ENCODE data around the gene SLC6A16. TPM values are rescaled to one million over a fixed set of nuclear protein-coding genes. Genes with fewer than 3 reads are reported as not detected.
"Not testable (repeated sequence)": the region's sequence is repeated elsewhere in the genome, so short reads cannot be mapped to it uniquely, and the experiment has no call there.

Gene SLC6A16
- total RNA-seq: 1 to 10 TPM; 3.0 to 4.6 TPM
- polyA plus RNA-seq: 10 to 100 TPM in 1 of 2 donors, 1 to 10 TPM in 1; 2.4 to 12.9 TPM
- long read RNA-seq, donor 1, partial matches to known transcripts: 1 of 4 reads
- long read RNA-seq, donor 1, other reads (novel, unspliced or antisense): 3 of 4 reads
- long read RNA-seq, donor 2, partial matches to known transcripts: 2 of 5 reads
- long read RNA-seq, donor 2, other reads (novel, unspliced or antisense): 3 of 5 reads

DNA sequence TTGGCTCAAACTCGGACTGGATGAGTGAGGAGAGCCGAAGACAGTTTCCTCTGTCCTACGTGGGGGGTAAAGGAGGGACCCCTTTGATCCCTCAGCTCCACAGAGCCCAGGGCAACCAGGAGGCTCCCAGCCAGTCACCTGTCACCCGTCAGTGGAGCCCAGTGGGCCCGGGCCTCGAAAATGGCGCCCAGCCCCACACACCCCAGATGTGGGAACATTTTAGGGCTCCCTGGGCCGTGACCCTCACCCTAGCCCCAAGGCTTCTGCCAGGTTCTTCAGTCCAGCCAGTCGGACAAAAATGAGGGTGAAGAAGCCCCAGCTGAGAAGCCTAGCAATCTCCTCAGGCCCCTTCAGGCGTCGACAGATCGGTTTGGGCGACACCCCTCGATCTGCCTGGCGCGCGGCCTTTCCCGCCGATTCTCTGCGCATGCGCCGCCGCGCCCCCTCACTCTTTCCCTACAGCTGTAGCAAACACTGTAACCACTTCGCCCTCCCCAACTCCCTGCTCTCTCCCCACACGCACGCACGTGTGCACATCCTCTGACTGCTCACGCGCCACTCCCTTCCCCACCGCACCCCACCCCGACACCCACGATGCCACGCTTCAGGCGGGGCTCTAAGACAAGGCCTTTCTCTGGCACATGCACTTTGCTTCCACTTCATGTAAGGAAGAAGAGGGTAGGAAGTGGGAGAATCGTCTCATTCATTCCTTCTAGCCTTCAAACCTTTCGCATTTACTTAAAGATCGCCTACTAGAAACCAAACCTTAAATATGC is at the start of gene SLC6A16:
Gene SLC6A16, minus strand, starts transcription at position 391 of the 776 bp plus-strand sequence. CDS start 13,844 bp downstream, outside the sequence.
- ATAC-seq (ENCODE audit: low FRiP score): no peak
- intact Hi-C loops (cut with DNase I): no loop called here
- 93 to 94% methylated on average over 38 of the region's 38 CpGs for whole genome bisulfite sequencing, 2 donors

GRCh38 chr19:49373174-49373573 is 48.2 kb upstream of the SLC6A16 start:
- ATAC-seq (ENCODE audit: low FRiP score); intact Hi-C loops (cut with DNase I): not testable (repeated sequence)

More for the DNA sequence above, at the start of gene SLC6A16:
- H3K27ac ChIP-seq (ENCODE audit: low read depth in 1 of 2, low read length in 2 of 2): no peak within 1 kb of the TSS
- no peaks in the 10 kb centered on the region for H3K4me1 ChIP-seq (ENCODE audit: control insufficient read depth in 1 of 2, insufficient read depth in 2 of 2, low read length in 2 of 2)
- H3K36me3 ChIP-seq (ENCODE audit: control insufficient read depth in 1 of 2, insufficient read depth in 2 of 2, low read length in 1 of 2): no peaks in the 10 kb centered on the region
- no peak for DNase-seq
- no peaks in the 10 kb centered on the region for H3K9me3 ChIP-seq (ENCODE audit: control insufficient read depth, low read length)
- H3K27me3 ChIP-seq (ENCODE audit: control insufficient read depth in 1 of 2, insufficient read depth in 2 of 2, low read length in 1 of 2): no peaks in the 10 kb centered on the region
- H3K4me3 ChIP-seq (ENCODE audit: low read length in 2 of 2): no peak within 1 kb of the TSS

GRCh38 chr19:49371184-49371583 is 46.2 kb upstream of the SLC6A16 start:
- no peaks in the 10 kb centered on the region for H3K4me1 ChIP-seq (ENCODE audit: control insufficient read depth in 1 of 2, insufficient read depth in 2 of 2, low read length in 2 of 2)
- no peaks in the 10 kb centered on the region for H3K27me3 ChIP-seq (ENCODE audit: control insufficient read depth in 1 of 2, insufficient read depth in 2 of 2, low read length in 1 of 2)
- WGBS, 2 donors: 73 to 74% methylated on average over 3 of the region's 3 CpGs
- H3K4me3 ChIP-seq (ENCODE audit: low read length in 2 of 2): no peak overlapping the region
- DNase-seq (no peak), ATAC-seq (ENCODE audit: low FRiP score) (no peak)
- no peak overlapping the region for H3K27ac ChIP-seq (ENCODE audit: low read depth in 1 of 2, low read length in 2 of 2)
- H3K9me3 ChIP-seq (ENCODE audit: control insufficient read depth, low read length): peaks cover 14% of the 10 kb centered on the region
- no peaks in the 10 kb centered on the region for H3K36me3 ChIP-seq (ENCODE audit: control insufficient read depth in 1 of 2, insufficient read depth in 2 of 2, low read length in 1 of 2)
- intact Hi-C loops (cut with DNase I): no loop called here

More at GRCh38 chr19:49373174-49373573, 48.2 kb upstream of the SLC6A16 start:
- peaks cover 14% of the 10 kb centered on the region for H3K9me3 ChIP-seq (ENCODE audit: control insufficient read depth, low read length)
- H3K27ac ChIP-seq (ENCODE audit: low read depth in 1 of 2, low read length in 2 of 2); H3K27me3 ChIP-seq (ENCODE audit: control insufficient read depth in 1 of 2, insufficient read depth in 2 of 2, low read length in 1 of 2); DNase-seq; H3K4me3 ChIP-seq (ENCODE audit: low read length in 2 of 2); H3K4me1 ChIP-seq (ENCODE audit: control insufficient read depth in 1 of 2, insufficient read depth in 2 of 2, low read length in 2 of 2); H3K36me3 ChIP-seq (ENCODE audit: control insufficient read depth in 1 of 2, insufficient read depth in 2 of 2, low read length in 1 of 2): not testable (repeated sequence)
- WGBS, 2 donors: 81 to 82% methylated on average over 3 of the region's 3 CpGs

DNA sequence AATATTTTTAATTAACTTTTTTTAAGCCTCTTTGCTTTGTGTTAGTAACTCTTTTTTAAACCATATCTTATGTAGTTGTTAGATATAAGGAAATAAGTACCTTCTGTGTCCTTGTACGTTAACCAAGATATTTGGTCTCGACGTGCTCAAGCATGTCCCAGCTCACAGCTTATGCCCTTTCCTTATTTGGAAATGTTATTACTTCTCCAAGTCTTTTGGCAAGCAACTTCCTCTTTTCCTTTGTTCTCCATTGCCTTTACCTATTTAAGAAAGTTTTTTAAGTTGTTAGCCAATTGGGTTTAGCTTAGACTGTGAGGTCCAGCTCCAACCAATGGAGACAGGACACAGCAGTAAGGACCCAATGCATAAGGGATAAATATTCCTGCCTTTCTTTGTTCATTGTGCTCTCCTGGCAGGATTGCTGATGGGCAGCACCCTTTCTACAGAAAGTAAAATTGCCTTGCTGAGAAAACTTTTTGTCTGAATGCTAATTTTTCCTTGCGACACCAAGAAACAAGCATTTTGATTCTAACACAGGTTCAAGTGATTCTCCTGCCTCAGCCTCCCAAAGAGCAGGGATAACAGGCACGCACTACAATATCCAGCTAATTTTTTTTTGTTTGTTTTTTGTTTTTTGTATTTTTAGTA is 43.8 kb upstream of the SLC6A16 start:
- Histone ChIP-seq H3K27ac (ENCODE audit: low read depth in 1 of 2, low read length in 2 of 2) (no peak overlapping the region), H3K36me3 (ENCODE audit: control insufficient read depth in 1 of 2, insufficient read depth in 2 of 2, low read length in 1 of 2) (no peaks in the 10 kb centered on the region), H3K4me1 (ENCODE audit: control insufficient read depth in 1 of 2, insufficient read depth in 2 of 2, low read length in 2 of 2) (no peaks in the 10 kb centered on the region), H3K9me3 (ENCODE audit: control insufficient read depth, low read length) (peaks cover 14% of the 10 kb centered on the region), H3K27me3 (ENCODE audit: control insufficient read depth in 1 of 2, insufficient read depth in 2 of 2, low read length in 1 of 2) (no peaks in the 10 kb centered on the region), H3K4me3 (ENCODE audit: low read length in 2 of 2) (no peak overlapping the region)
- ATAC-seq (ENCODE audit: low FRiP score) (no peak), DNase-seq (no peak)
- WGBS, 2 donors: 77 to 92% methylated on average over 5 of the region's 5 CpGs
- intact Hi-C loops (cut with DNase I): no loop called here

DNA sequence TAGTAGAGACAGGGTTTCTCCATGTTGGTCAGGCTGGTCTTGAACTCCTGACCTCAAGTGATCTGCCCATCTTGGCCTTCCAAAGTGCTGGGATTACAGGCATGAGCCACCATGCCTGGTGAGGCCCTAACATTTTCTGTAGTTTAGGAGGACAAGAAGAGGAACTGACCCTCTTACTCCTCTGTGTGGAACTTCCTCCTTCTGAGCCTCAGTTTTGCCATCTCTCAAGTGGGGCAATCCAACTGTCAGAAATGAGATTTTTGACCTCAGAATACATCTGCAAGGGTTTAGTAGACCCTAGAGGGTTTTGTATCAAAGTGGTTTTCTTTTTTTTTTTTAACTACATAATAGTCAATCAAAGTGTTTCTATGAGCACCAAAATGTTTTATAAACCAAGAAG is 41.1 kb upstream of the SLC6A16 start:
- H3K27ac ChIP-seq (ENCODE audit: low read depth in 1 of 2, low read length in 2 of 2): no peak overlapping the region
- peaks cover 14% of the 10 kb centered on the region for H3K9me3 ChIP-seq (ENCODE audit: control insufficient read depth, low read length)
- no peaks in the 10 kb centered on the region for H3K27me3 ChIP-seq (ENCODE audit: control insufficient read depth in 1 of 2, insufficient read depth in 2 of 2, low read length in 1 of 2)
- no peaks in the 10 kb centered on the region for H3K4me1 ChIP-seq (ENCODE audit: control insufficient read depth in 1 of 2, insufficient read depth in 2 of 2, low read length in 2 of 2)
- H3K36me3 ChIP-seq (ENCODE audit: control insufficient read depth in 1 of 2, insufficient read depth in 2 of 2, low read length in 1 of 2): no peaks in the 10 kb centered on the region
- ATAC-seq (ENCODE audit: low FRiP score) (no peak), DNase-seq (no peak)
- intact Hi-C loops (cut with DNase I): no loop called here
- H3K4me3 ChIP-seq (ENCODE audit: low read length in 2 of 2): no peak overlapping the region

DNA sequence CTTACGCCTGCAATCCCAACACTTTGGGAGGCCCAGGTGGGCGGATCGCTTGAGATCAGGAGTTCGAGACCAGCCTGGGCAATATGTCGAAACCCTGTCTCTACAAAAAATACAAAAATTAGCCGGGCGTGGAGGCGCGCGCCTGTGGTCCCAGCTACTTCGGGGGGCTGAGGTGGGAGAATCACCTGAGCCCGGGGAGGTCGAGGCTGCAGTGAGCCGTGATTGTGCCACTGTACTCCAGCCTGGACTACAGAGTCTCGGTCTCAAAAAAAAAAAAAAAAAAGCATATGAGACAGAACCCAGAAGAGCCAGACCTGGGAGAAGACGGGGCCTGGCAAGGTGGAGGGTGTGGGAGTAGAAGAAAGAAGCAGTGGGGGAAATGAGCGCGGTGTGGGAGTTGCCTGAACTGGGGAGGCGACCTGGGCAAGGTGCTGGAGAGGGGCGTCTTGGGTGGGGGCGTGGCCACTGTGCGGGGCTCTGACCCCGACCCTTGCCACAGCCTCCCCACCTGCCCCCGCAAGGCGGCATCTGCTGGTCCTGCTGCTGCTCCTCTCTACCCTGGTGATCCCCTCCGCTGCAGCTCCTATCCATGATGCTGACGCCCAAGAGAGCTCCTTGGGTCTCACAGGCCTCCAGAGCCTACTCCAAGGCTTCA is 39.2 kb upstream of the SLC6A16 start:
- intact Hi-C loops (cut with DNase I): no loop called here
- Histone ChIP-seq H3K27ac (ENCODE audit: low read depth in 1 of 2, low read length in 2 of 2) (no peak overlapping the region), H3K4me3 (ENCODE audit: low read length in 2 of 2) (no peak overlapping the region), H3K27me3 (ENCODE audit: control insufficient read depth in 1 of 2, insufficient read depth in 2 of 2, low read length in 1 of 2) (no peaks in the 10 kb centered on the region), H3K4me1 (ENCODE audit: control insufficient read depth in 1 of 2, insufficient read depth in 2 of 2, low read length in 2 of 2) (no peaks in the 10 kb centered on the region), H3K9me3 (ENCODE audit: control insufficient read depth, low read length) (peaks cover 2% of the 10 kb centered on the region), H3K36me3 (ENCODE audit: control insufficient read depth in 1 of 2, insufficient read depth in 2 of 2, low read length in 1 of 2) (no peaks in the 10 kb centered on the region)
- ATAC-seq (ENCODE audit: low FRiP score) (no peak), DNase-seq (no peak)
- 73 to 75% methylated on average over 26 to 27 of the region's 27 CpGs for WGBS, 2 donors

DNA sequence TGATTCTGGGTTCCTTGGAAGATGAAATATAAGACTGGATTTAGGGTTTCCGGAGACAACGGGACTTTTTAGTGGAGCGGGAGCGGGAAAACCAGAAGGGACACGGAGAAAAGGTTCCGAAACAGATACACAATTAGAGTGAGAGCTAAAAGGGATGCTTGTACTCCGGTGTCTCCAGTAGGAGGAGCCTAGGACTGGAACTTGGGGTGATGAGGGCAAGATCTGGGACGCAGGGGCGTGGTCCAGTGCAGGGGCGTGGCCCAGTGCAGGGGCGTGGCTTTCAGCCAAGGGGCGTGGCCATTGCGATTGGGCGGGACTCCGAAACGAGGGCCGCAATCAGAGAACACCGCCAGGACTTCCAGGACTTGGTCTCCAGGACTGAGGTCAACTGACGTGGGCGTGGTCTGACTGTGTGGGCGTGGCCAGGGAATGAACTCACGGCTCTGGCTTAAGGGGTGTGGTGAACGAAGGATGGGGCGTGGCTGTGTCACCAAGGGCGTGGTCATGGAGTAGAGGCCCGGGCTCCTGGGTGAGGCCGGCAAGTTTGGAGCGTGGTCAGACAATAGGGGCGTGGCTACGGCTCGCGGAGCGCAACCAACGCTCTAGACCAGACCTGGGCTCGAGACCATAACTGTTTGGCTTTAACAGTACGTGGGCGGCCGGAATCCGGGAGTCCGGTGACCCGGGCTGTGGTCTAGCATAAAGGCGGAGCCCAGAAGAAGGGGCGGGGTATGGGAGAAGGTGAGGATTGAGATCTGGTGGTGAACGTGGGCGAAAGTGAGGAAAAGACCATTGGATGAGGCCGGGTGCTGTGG is 38.5 kb upstream of the SLC6A16 start, which contains the start of gene DKKL1:
Gene DKKL1, plus strand, starts transcription at position 610 of the 815 bp plus-strand sequence. Its CDS starts 122 bp downstream, at position 732.
- intact Hi-C loops (cut with DNase I): loop anchor here in 1 of 2 donors (2.0 kb wide), 1 partner anchor 87 kb away; the partner anchor contains the start of gene PIH1D1
- DNase-seq (peak; percentile 99 to 100), ATAC-seq (ENCODE audit: low FRiP score) (peak; percentile 95)
- Histone ChIP-seq H3K27me3 (ENCODE audit: control insufficient read depth in 1 of 2, insufficient read depth in 2 of 2, low read length in 1 of 2) (no peaks in the 10 kb centered on the region), H3K4me1 (ENCODE audit: control insufficient read depth in 1 of 2, insufficient read depth in 2 of 2, low read length in 2 of 2) (no peaks in the 10 kb centered on the region), H3K4me3 (ENCODE audit: low read length in 2 of 2) (no peak within 1 kb of the TSS), H3K36me3 (ENCODE audit: control insufficient read depth in 1 of 2, insufficient read depth in 2 of 2, low read length in 1 of 2) (no peaks in the 10 kb centered on the region), H3K9me3 (ENCODE audit: control insufficient read depth, low read length) (no peaks in the 10 kb centered on the region), H3K27ac (ENCODE audit: low read depth in 1 of 2, low read length in 2 of 2) (peak within 1 kb of the TSS in 1 of 2 donors; percentile 20)
- 2% methylated on average over 46 of the region's 46 CpGs for WGBS, 2 donors

- no peaks in the 10 kb centered on the region for H3K9me3 ChIP-seq (ENCODE audit: control insufficient read depth, low read length)
- 0% methylated on average over 14 of the region's 14 CpGs for WGBS, 2 donors
- intact Hi-C loops (cut with DNase I): loop anchor here in 1 of 2 donors (2.0 kb wide), 1 partner anchor 88 kb away; the partner anchor contains the start of gene PIH1D1
- no peaks in the 10 kb centered on the region for H3K36me3 ChIP-seq (ENCODE audit: control insufficient read depth in 1 of 2, insufficient read depth in 2 of 2, low read length in 1 of 2)
- H3K4me3 ChIP-seq (ENCODE audit: low read length in 2 of 2): no peak overlapping the region
- H3K27ac ChIP-seq (ENCODE audit: low read depth in 1 of 2, low read length in 2 of 2): peak overlapping the region in 1 of 2 donors; percentile 20
- no peaks in the 10 kb centered on the region for H3K4me1 ChIP-seq (ENCODE audit: control insufficient read depth in 1 of 2, insufficient read depth in 2 of 2, low read length in 2 of 2)
- ATAC-seq (ENCODE audit: low FRiP score): peak; percentile 16
- DNase-seq: peak; percentile 63 to 84
- no peaks in the 10 kb centered on the region for H3K27me3 ChIP-seq (ENCODE audit: control insufficient read depth in 1 of 2, insufficient read depth in 2 of 2, low read length in 1 of 2)
These were observed 37.9 kb upstream of the SLC6A16 start for GRCh38 chr19:49362929-49363267.
